Measurements from ENCODE around the gene GPRC5B. TPM values are rescaled to one million over a fixed set of nuclear protein-coding genes. Genes with fewer than 3 reads are reported as not detected.

Gene GPRC5B
- total RNA-seq, 1 experiment from 2014 or later: 7.6 TPM

DNA sequence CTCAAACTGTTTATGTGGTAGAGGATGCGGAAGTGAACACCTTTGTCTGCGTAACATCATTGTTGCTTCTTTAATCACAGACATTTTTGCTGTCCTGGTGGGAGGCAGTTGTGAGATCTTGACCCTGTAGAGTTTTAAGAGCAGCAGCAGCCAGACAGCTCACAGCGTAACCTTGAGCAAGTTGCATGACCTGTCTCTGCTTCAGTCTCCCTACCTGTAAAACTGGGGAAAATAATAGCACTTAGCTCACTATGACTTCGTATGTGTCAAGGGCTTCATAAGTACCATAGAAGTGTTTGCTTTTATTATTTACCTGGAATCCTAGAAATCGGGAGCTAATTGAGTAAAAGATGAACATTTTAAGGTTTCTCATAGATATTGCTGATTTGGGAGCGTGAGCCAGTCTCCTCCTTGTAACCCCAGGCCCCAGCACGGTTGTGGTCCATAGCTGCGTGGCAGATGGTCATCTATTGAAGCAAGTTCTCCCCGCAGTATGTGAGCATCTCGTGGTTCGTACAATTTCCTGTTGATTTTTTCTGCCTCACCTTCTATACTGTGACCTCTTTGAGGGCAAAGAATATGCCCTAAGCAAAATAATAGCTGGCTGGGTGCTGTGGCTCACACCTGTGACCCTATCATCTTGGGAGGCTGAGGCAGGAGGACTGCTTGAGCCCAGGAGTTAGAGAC is 34.4 kb downstream of the GPRC5B start:
- Mint-ChIP-seq H3K4me1 (ENCODE audit: low read depth, unreplicated experiment) (no peaks in the 10 kb centered on the region), H3K9me3 (ENCODE audit: unreplicated experiment) (no peaks in the 10 kb centered on the region), H3K4me3 (ENCODE audit: unreplicated experiment) (no peak overlapping the region), H3K36me3 (ENCODE audit: insufficient read depth, unreplicated experiment) (no peaks in the 10 kb centered on the region), H3K27me3 (ENCODE audit: insufficient read depth, unreplicated experiment) (no peaks in the 10 kb centered on the region), H3K27ac (ENCODE audit: unreplicated experiment) (no peak overlapping the region)
- H3K4me3 ChIP-seq (ENCODE audit: low read depth, low read length): no peak overlapping the region
- ChIA-PET CTCF (no interaction called here), POLR2A (no interaction called here)
- H3K27me3 ChIP-seq (replicated peaks; ENCODE audit: control insufficient read depth, insufficient read depth, low read length): no peaks in the 10 kb centered on the region
- no peak for TF ChIP-seq CTCF (IDR thresholded peaks at IDR 0.05; ENCODE audit: insufficient read depth in 1 of 2, low read depth in 1 of 2, low read length in 1 of 2, severe bottlenecking in 1 of 2, unreplicated experiment in 1 of 2)
- no peaks in the 10 kb centered on the region for H3K36me3 ChIP-seq (ENCODE audit: control insufficient read depth, insufficient read depth, low read length)
- no peaks in the 10 kb centered on the region for H3K9me3 ChIP-seq
- no TSS peak for BruUV-seq (replicated peaks)
- intact Hi-C loops (cut with micrococcal nuclease; ENCODE audit: unreplicated experiment): no loop called here
- no peaks in the 10 kb centered on the region for H3K4me1 ChIP-seq
- no peak for DNase-seq

DNA sequence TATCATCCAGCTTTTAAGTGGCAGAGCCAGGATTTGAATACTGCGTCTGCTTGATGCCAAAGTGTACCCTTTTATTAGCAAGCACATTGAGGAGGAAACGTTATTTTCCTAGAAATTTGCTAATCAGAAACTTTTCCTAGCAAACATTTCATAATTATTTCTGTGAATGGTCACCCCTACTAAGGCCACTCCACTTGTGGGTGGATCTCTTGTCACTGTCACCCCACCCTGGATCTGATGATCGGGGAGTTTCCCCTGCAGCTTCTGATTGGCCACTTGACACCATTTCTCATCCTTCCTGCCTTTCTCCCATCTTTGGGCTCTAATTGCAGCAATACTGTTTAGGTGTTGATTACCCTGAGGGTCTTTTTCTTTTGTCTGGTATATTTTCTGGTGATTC is 35.9 kb downstream of the GPRC5B start:
- H3K36me3 ChIP-seq (ENCODE audit: control insufficient read depth, insufficient read depth, low read length): no peaks in the 10 kb centered on the region
- Mint-ChIP-seq H3K4me1 (ENCODE audit: low read depth, unreplicated experiment) (no peaks in the 10 kb centered on the region), H3K27ac (ENCODE audit: unreplicated experiment) (no peak overlapping the region), H3K27me3 (ENCODE audit: insufficient read depth, unreplicated experiment) (no peaks in the 10 kb centered on the region), H3K4me3 (ENCODE audit: unreplicated experiment) (no peak overlapping the region), H3K9me3 (ENCODE audit: unreplicated experiment) (no peaks in the 10 kb centered on the region), H3K36me3 (ENCODE audit: insufficient read depth, unreplicated experiment) (no peaks in the 10 kb centered on the region)
- DNase-seq: no peak
- no peaks in the 10 kb centered on the region for H3K4me1 ChIP-seq
- H3K27me3 ChIP-seq (replicated peaks; ENCODE audit: control insufficient read depth, insufficient read depth, low read length): no peaks in the 10 kb centered on the region
- no peaks in the 10 kb centered on the region for H3K9me3 ChIP-seq
- TF ChIP-seq CTCF (IDR thresholded peaks at IDR 0.05; ENCODE audit: insufficient read depth in 1 of 2, low read depth in 1 of 2, low read length in 1 of 2, severe bottlenecking in 1 of 2, unreplicated experiment in 1 of 2): no peak
- BruUV-seq (replicated peaks): no TSS peak
- H3K4me3 ChIP-seq (ENCODE audit: low read depth, low read length): no peak overlapping the region
- intact Hi-C loops (cut with micrococcal nuclease; ENCODE audit: unreplicated experiment): no loop called here
- ChIA-PET POLR2A (no interaction called here), CTCF (no interaction called here)

GRCh38 chr16:19846436-19846835 is 38.2 kb downstream of the GPRC5B start:
- DNase-seq: no peak
- Mint-ChIP-seq H3K36me3 (ENCODE audit: insufficient read depth, unreplicated experiment) (no peaks in the 10 kb centered on the region), H3K27me3 (ENCODE audit: insufficient read depth, unreplicated experiment) (no peaks in the 10 kb centered on the region), H3K27ac (ENCODE audit: unreplicated experiment) (no peak overlapping the region), H3K4me3 (ENCODE audit: unreplicated experiment) (no peak overlapping the region), H3K4me1 (ENCODE audit: low read depth, unreplicated experiment) (peaks cover 6% of the 10 kb centered on the region), H3K9me3 (ENCODE audit: unreplicated experiment) (no peaks in the 10 kb centered on the region)
- no peaks in the 10 kb centered on the region for H3K9me3 ChIP-seq
- intact Hi-C loops (cut with micrococcal nuclease; ENCODE audit: unreplicated experiment): no loop called here
- no TSS peak for BruUV-seq (replicated peaks)
- TF ChIP-seq CTCF (IDR thresholded peaks at IDR 0.05; ENCODE audit: insufficient read depth in 1 of 2, low read depth in 1 of 2, low read length in 1 of 2, severe bottlenecking in 1 of 2, unreplicated experiment in 1 of 2): no peak
- CTCF ChIA-PET: no interaction called here
- no peaks in the 10 kb centered on the region for H3K4me1 ChIP-seq
- no peaks in the 10 kb centered on the region for H3K36me3 ChIP-seq (ENCODE audit: control insufficient read depth, insufficient read depth, low read length)
- no peaks in the 10 kb centered on the region for H3K27me3 ChIP-seq (replicated peaks; ENCODE audit: control insufficient read depth, insufficient read depth, low read length)
- no peak overlapping the region for H3K4me3 ChIP-seq (ENCODE audit: low read depth, low read length)
- POLR2A ChIA-PET: no interaction called here
